Parathyroid adenoma (tissue), 2 donors: ENCODE measurements around the gene SEC61B.

Source experiments
- H2AFZ ChIP-seq: fragments of 300-600 bp; sonication (generic); one replicate; pipeline ENCODE4 v1.7.0; 2017; ENCODE audit warnings: antibody characterized with exemption, mild to moderate bottlenecking
- H3K27ac ChIP-seq: fragments of 300-600 bp; sonication (generic); one replicate; pipeline ENCODE4 v1.7.0; 2017
- H3K27me3 ChIP-seq: fragments of 300-600 bp; sonication (generic); one replicate; pipeline ENCODE4 v1.7.0; 2017; ENCODE audit warnings: low read length; ENCODE audit not compliant: control insufficient read depth, insufficient read depth
- H3K36me3 ChIP-seq: fragments of 300-600 bp; sonication (generic); one replicate; pipeline ENCODE4 v1.7.0; 2017; ENCODE audit warnings: low read length; ENCODE audit not compliant: control insufficient read depth, insufficient read depth
- H3K4me1 ChIP-seq: fragments of 300-600 bp; sonication (generic); one replicate; pipeline ENCODE4 v1.7.0; 2017; ENCODE audit warnings: control low read depth
- H3K4me2 ChIP-seq: fragments of 300-600 bp; sonication (generic); one replicate; pipeline ENCODE4 v1.7.0; 2017; ENCODE audit warnings: low read length
- H3K4me3 ChIP-seq: fragments of 300-600 bp; sonication (generic); one replicate; pipeline ENCODE4 v1.7.0; 2017; ENCODE audit warnings: low read depth, low read length
- H3K79me2 ChIP-seq: fragments of 300-600 bp; sonication (generic); one replicate; pipeline ENCODE4 v1.7.0; 2017; ENCODE audit warnings: control low read depth
- H3K9ac ChIP-seq: fragments of 300-600 bp; sonication (generic); one replicate; pipeline ENCODE4 v1.7.0; 2017; ENCODE audit warnings: mild to moderate bottlenecking
- H3K9me3 ChIP-seq: fragments of 300-600 bp; sonication (generic); one replicate; pipeline ENCODE4 v1.7.0; 2017; ENCODE audit warnings: low read length; ENCODE audit not compliant: control insufficient read depth
- TF ChIP-seq, protein P1 (sequence below): fragments of 300-600 bp; sonication (generic); IDR thresholded peaks from one replicate; pipeline ENCODE4 v1.7.0; 2017; ENCODE audit warnings: antibody characterized with exemption, mild to moderate bottlenecking
- donor health status: primary hyperparathyroidism.

The SEC61B gene

DNA sequence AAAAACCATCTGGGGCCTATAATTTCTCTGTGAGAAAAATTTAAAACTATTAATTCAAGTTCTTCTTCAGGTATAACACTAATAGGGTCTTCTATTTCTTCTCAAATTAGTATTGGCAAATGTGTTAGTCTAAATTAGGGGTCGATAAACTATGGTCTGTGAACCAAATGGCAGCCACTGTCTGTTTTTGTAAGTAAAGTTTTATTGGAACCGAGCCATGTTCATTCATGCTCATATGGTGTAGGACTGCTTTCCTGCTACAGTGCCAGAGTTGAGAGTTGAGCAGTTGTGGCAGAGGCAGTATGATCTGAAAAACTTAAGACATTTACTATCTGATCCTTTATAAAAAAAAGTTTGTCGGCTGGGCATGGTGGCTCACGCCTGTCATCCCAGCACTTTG lies 29.1 kb downstream of the SEC61B start:
- no peak overlapping the region for H2AFZ ChIP-seq
- no peaks in the 10 kb centered on the region for H3K36me3 ChIP-seq
- TF ChIP-seq, protein P1, sequence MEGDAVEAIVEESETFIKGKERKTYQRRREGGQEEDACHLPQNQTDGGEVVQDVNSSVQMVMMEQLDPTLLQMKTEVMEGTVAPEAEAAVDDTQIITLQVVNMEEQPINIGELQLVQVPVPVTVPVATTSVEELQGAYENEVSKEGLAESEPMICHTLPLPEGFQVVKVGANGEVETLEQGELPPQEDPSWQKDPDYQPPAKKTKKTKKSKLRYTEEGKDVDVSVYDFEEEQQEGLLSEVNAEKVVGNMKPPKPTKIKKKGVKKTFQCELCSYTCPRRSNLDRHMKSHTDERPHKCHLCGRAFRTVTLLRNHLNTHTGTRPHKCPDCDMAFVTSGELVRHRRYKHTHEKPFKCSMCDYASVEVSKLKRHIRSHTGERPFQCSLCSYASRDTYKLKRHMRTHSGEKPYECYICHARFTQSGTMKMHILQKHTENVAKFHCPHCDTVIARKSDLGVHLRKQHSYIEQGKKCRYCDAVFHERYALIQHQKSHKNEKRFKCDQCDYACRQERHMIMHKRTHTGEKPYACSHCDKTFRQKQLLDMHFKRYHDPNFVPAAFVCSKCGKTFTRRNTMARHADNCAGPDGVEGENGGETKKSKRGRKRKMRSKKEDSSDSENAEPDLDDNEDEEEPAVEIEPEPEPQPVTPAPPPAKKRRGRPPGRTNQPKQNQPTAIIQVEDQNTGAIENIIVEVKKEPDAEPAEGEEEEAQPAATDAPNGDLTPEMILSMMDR: no peak
- H3K79me2 ChIP-seq: no peaks in the 10 kb centered on the region
- H3K9me3 ChIP-seq: no peaks in the 10 kb centered on the region
- H3K27me3 ChIP-seq: no peaks in the 10 kb centered on the region
- no peaks in the 10 kb centered on the region for H3K4me1 ChIP-seq
- H3K4me3 ChIP-seq: no peak overlapping the region
- no peak overlapping the region for H3K9ac ChIP-seq
- H3K27ac ChIP-seq: no peak overlapping the region
- no peak overlapping the region for H3K4me2 ChIP-seq

DNA sequence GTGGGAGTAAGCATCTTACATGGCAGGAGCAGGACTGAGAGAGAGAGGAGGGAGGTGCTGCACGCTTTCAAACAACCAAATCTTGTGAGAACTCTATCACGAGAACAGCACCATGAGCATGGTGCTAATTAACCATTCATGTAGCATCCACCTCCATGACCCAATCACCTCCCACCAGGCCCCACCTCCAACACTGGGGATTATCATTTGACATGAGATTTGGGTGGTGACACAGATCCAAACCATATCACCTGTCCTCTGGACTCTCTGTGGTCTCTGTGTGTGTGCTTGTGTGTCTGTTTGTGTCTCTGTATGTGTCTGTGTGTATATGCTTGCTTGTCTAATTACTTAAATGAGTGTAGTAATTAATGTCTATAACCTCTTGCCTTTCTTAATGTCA lies 31.1 kb downstream of the SEC61B start:
- TF ChIP-seq, protein P1: no peak
- no peak overlapping the region for H3K4me3 ChIP-seq
- H2AFZ ChIP-seq: no peak overlapping the region
- H3K4me2 ChIP-seq: no peak overlapping the region
- no peaks in the 10 kb centered on the region for H3K4me1 ChIP-seq
- no peaks in the 10 kb centered on the region for H3K9me3 ChIP-seq
- H3K79me2 ChIP-seq: no peaks in the 10 kb centered on the region
- no peaks in the 10 kb centered on the region for H3K36me3 ChIP-seq
- no peak overlapping the region for H3K27ac ChIP-seq
- no peak overlapping the region for H3K9ac ChIP-seq
- no peaks in the 10 kb centered on the region for H3K27me3 ChIP-seq

DNA sequence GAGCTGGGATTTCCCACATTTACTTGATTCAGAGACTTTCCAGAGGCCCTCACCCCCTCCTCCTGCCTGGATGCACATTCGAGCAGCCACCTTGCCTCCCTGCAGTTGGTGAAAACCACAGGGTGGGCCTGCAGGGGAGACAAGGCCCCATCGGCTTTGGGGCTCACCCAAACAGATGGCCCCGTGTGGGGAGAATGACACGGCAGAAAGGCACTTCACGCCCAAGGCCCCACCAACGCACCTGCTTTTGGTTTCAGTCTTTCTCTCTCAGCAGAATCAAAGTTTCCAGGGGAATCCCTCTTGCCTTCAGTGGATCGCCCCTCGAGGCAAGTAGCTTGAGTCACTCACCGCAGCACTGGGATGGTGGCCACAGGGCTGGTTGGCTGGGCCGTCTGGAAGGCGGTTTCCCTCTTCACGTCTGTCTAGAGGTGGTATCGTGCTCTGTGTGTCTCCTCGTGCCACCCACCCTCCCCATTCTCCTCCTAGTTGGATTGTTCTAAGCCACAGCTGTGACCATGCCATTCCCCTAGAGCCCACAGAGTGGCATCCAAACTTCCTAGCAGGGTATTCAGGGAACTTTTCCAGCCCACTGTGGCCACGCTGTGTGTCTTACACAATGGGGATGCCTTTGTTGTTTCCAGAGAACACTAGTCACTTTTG lies 31.8 kb downstream of the SEC61B start:
- Histone ChIP-seq H3K9me3 (no peaks in the 10 kb centered on the region), H3K9ac (no peak overlapping the region), H3K27me3 (no peaks in the 10 kb centered on the region), H3K36me3 (no peaks in the 10 kb centered on the region), H3K4me2 (no peak overlapping the region), H3K4me1 (peaks cover under 1% of the 10 kb centered on the region), H3K27ac (no peak overlapping the region), H3K79me2 (no peaks in the 10 kb centered on the region), H2AFZ (no peak overlapping the region), H3K4me3 (no peak overlapping the region)
- TF ChIP-seq, protein P1: no peak

DNA sequence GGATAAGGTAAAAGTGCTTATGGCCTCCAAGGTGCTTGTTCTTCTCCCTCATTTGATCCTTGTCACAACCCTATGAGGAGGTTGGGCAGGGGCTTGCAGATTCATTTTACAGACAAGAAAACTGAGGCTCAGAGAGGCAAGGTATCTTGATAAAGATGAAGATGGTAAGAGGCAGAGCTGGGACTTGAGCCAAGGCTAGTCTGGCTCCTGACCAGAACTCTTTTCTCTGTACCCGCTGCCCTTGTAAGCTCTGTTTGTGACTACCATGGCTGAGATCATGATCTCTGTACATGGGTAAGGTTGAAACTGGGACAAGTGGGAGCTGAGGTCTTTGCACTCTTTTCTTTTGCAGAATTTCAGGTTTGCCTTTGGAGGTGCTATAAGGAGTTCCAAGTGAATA lies 33.6 kb downstream of the SEC61B start:
- no peak overlapping the region for H2AFZ ChIP-seq
- no peak overlapping the region for H3K4me3 ChIP-seq
- no peak overlapping the region for H3K9ac ChIP-seq
- H3K27me3 ChIP-seq: no peaks in the 10 kb centered on the region
- H3K4me2 ChIP-seq: no peak overlapping the region
- no peak overlapping the region for H3K27ac ChIP-seq
- peaks cover 13% of the 10 kb centered on the region for H3K4me1 ChIP-seq
- H3K36me3 ChIP-seq: no peaks in the 10 kb centered on the region
- TF ChIP-seq, protein P1: no peak
- no peaks in the 10 kb centered on the region for H3K79me2 ChIP-seq
- H3K9me3 ChIP-seq: no peaks in the 10 kb centered on the region

DNA sequence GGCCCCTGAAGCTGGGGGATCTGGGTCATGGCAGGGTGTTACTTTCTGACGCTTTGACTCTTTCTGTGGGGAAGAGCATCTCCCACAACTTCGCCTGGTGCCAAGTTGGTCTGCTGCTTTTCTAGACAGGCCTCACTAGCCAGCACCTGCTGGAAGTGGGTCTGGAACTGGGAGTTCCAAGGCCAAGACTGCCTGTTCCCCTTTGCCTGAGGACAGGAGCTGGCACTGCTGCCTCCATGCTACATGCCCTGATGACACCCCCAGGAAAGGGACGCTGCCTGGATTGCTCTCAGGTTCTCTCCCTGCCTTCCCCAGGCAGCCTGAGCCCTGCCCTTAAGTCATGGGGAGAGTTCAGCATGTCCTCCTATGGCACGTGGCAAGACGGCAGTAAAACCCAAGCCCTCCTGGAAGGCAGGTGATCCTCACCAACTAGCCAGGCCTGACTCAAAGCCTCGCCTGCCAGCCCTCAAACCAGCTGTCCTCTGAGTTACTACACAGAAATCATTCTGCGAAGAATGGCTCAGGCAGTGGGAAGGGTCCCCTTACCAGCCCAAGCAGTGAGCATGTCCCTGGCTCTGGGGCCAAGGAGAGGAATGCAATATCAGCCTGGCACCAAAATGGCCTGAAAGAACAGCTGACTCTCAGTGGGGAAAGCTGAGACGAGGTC lies 35.8 kb downstream of the SEC61B start:
- H3K9me3 ChIP-seq: no peaks in the 10 kb centered on the region
- no peaks in the 10 kb centered on the region for H3K27me3 ChIP-seq
- H3K4me1 ChIP-seq: peaks cover 13% of the 10 kb centered on the region
- no peak overlapping the region for H3K4me3 ChIP-seq
- H3K27ac ChIP-seq: no peak overlapping the region
- no peak overlapping the region for H3K9ac ChIP-seq
- TF ChIP-seq, protein P1: no peak
- H3K4me2 ChIP-seq: no peak overlapping the region
- H3K79me2 ChIP-seq: no peaks in the 10 kb centered on the region
- no peaks in the 10 kb centered on the region for H3K36me3 ChIP-seq
- no peak overlapping the region for H2AFZ ChIP-seq
